Fibroblast of skin of right biceps (primary cell): ENCODE data around the gene FANCE.

Experiments used
- DNase-seq: peaks from one replicate; pipeline ENCODE4 v3.0.0-alpha.2; 2013

The FANCE gene, protein sequence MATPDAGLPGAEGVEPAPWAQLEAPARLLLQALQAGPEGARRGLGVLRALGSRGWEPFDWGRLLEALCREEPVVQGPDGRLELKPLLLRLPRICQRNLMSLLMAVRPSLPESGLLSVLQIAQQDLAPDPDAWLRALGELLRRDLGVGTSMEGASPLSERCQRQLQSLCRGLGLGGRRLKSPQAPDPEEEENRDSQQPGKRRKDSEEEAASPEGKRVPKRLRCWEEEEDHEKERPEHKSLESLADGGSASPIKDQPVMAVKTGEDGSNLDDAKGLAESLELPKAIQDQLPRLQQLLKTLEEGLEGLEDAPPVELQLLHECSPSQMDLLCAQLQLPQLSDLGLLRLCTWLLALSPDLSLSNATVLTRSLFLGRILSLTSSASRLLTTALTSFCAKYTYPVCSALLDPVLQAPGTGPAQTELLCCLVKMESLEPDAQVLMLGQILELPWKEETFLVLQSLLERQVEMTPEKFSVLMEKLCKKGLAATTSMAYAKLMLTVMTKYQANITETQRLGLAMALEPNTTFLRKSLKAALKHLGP

DNA sequence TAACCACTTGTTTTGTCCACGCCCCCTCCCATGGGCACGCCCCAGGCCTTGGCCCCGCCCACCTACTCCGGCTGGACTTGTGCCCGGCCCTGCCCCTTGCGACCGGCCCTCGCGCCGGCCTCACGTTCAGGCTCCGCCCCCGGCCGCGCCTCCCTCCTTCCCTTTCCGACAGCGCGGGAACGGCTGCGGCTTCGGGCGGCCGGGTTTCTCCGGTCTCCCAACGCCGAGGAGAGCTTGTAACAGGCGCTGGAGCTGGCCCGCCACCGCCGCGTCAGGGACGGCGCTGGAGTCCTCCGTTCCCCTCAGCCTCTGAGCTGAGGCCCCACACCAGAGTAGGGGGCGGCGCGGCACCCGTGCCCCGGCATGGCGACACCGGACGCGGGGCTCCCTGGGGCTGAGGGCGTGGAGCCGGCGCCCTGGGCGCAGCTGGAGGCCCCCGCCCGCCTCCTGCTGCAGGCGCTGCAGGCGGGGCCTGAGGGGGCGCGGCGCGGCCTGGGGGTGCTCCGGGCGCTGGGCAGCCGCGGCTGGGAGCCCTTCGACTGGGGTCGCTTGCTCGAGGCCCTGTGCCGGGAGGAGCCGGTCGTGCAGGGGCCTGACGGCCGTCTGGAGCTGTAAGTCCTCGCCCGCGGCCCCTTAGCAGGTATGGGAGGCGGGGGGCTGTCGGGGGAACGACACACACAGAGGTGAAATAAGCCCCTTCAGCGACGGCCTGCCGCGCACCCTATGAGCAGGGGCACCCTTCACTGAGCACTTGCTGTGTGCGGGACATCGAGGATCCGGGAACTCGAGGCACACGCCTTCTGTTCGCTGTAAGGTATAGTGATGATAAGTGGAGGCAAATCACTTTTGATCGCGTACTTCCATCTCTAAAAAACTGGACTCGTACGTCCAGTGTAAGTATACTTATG, at the start of gene FANCE:
Gene FANCE (plus strand): TSS at position 156 of the 908 bp plus-strand sequence. CDS start 208 bp downstream, at position 364.
- peak; percentile 89 for DNase-seq

GRCh38 chr6:35402856-35403191, 49.3 kb upstream of the FANCE start:
- DNase-seq: no peak

- no peak for DNase-seq
These were observed 48.3 kb upstream of the FANCE start for GRCh38 chr6:35403544-35404442.

GRCh38 chr6:35406711-35407485, 45.2 kb upstream of the FANCE start:
- no peak for DNase-seq

DNA sequence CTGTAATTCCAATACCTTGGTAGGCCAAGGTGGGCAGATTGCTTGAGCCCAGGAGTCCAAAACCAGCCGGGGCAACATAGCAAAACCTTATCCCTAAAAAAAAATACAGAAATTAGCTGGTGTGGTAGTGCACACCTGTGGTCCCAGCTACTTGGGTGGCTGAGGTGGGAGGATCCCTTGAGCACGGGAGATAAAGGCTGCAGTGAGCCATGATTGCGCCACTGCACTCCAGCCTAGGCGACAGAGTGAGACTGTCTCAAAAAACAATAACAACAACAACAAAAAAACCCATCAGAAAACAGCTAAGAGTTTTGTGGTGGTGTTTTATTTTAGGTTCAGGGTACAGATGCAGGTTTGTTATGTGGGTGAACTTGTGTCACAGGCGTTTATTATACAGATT, 42.9 kb upstream of the FANCE start:
- DNase-seq: no peak

DNA sequence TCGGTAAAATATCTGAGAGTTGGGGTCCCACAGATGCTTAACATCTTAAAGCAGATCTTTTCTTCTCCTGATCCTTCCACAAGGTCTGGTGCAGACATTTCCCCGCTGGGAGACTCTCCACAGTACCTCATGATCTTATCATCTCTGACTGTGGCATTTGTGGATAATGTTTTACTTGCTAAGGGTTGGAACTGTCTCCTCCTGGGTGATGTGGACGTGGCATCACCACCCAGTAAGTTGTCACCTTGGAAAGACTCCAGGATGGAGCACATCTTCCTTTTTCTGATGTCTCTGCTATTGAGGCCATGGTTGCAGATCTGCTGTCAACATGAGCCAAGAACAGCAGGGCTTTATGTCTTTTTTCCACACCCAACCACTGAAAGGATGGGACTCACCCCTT, 42.0 kb upstream of the FANCE start:
- no peak for DNase-seq

DNA sequence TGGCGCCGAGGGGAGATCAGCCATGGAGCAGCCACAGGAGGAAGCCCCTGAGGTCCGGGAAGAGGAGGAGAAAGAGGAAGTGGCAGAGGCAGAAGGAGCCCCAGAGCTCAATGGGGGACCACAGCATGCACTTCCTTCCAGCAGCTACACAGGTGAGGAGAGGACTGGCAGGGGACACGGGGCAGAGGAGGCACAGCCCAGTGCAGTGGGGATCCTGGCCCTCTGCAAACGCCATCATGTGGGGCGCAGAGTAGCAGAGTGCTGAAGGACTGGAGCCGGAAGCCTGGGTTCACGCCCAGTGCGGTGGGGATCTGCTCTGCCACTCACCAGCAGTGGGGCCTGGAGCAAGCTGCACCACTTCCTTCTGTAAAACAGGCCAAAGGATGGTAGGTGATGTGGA, 41.1 kb upstream of the FANCE start:
- no peak for DNase-seq

DNA sequence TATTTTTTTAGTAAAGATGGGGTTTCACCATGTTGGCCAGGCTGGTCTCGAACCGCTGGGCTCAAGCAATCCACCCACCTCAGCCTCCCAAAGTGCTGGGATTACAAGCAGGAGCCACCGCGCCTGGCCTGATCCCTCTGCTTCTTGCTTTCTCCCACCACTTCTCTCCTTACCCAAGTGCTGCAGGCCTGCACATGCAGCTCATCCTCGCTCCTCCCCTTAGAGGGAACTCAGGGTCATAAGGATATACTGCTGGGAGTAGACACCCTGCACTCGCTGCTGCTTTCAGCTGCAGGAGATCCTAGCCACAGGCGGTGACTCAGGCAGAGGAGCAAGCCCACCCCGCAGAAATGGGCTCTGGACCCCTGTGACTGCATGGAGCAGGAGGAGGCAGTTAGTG, 40.0 kb upstream of the FANCE start:
- DNase-seq: no peak

DNA sequence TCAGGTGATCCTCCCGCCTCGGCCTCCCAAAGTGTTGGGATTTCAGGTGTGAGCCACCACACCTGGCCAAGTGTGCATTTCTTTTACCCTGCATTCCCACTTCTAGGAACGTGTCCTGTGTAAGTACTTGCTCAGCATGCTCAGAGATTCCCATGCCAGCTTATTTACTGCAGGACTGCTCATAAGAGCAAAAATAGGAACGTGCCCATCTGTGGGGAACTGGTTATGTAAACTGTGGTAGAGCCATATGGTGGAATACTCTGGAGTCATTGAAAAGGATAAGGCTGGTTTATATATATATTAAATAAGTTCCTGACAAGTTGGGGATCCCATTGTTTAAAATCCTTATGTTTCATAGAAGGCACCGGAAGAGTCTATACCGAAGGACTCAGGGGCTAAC, 38.2 kb upstream of the FANCE start:
- no peak for DNase-seq

DNA sequence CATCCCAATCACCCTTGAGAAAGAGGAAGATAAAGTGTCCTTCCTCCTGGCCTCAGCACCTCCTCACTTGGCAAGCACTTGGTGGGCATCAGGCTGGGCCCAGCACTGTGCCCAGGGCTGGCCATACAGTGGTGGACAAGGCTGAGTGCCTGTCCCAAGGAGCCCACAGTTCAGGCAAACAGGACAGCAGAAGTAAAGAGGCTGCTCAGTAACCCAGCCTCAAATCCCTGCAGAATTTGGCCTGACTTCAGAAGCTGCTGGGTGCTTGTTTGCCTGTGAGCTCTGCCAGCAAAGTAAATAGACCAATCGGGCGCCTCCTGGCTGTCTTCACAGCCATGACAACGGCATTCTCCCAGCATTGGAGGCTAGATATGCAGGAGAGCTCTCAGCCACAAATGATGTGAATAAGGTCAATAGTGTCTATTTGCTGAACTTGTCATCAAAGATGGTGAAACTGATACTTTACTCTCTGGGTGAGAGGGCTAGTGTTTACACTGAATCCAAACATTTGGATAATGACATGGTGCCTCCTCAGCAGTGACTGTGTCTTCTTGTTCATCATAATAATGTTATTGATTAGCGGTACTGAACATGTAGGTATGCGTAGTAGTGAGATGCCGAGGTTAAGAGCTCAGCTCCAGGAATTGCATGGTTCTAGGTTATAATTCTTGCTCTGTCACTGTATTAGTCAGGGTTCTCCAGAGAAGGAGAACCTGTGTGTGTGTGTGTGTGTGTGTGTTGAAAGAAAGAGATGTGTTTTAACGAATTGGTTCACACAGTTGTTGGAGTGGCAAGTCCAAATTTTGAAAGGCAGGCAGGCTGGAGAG, 36.9 kb upstream of the FANCE start:
- peak; percentile 80 for DNase-seq

- no peak for DNase-seq
These were observed 34.0 kb upstream of the FANCE start for GRCh38 chr6:35417979-35418661.

GRCh38 chr6:35419417-35419816, 32.7 kb upstream of the FANCE start:
- peak; percentile 83 for DNase-seq

DNA sequence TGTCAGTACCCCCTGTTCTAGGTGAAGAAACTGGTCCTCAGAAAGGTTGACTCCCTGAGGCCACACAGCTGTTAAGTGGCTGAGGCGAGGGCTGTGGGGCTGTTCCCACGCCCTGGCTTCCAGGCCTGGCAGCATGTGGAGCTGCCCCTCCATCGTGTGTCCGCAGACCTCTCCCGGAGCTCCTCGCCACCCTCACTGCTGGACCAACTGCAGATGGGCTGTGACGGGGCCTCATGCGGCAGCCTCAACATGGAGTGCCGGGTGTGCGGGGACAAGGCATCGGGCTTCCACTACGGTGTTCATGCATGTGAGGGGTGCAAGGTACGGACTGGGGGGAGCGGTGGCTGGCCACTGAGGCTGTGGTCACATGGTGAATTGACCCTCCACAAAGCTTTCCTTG, 32.2 kb upstream of the FANCE start:
- DNase-seq: no peak

- peak; percentile 98 for DNase-seq
These were observed 26.9 kb upstream of the FANCE start for GRCh38 chr6:35425284-35425683.

- DNase-seq: no peak
These were observed 26.1 kb upstream of the FANCE start for GRCh38 chr6:35426074-35426473.

DNA sequence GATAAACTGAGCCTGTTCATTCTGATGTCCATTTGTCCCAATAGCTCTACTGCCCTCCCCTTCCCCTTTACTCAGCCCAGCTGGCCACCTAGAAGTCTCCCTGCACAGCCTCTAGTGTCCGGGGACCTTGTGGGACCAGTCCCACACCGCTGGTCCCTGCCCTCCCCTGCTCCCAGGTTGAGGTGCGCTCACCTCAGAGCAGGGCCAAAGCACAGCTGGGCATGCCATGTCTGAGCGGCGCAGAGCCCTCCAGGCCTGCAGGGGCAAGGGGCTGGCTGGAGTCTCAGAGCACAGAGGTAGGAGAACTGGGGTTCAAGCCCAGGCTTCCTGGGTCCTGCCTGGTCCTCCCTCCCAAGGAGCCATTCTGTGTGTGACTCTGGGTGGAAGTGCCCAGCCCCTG, 24.7 kb upstream of the FANCE start:
- no peak for DNase-seq

DNA sequence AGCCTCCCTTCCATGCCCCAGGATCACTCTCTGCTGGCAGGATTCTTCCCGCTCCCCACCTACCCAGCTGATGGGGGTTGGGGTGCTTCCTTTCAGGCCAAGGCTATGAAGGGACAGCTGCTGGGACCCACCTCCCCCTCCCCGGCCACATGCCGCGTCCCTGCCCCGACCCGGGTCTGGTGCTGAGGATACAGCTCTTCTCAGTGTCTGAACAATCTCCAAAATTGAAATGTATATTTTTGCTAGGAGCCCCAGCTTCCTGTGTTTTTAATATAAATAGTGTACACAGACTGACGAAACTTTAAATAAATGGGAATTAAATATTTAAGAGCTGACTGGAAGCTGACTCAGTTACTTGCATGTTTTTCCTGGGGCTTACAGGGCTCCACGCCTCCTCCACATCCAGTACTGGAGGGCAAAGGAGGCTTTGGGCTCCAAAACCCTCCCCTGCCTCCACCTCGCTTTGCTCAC, 24.3 kb upstream of the FANCE start:
- DNase-seq: peak; percentile 93

GRCh38 chr6:35428421-35429149, 23.6 kb upstream of the FANCE start:
- DNase-seq: peak; percentile 44

- no peak for DNase-seq
These were observed 22.7 kb upstream of the FANCE start for GRCh38 chr6:35429463-35429862.

- DNase-seq: no peak
These were observed 19.8 kb upstream of the FANCE start for GRCh38 chr6:35432291-35432690.
